Transverse colon (tissue), 4 donors: ENCODE measurements around the gene TPCN2.

Experiments
- CTCF ChIP-seq, 5 experiments: fragments of 200-600 bp in 3 of 5; fragments of 450-650 bp in 2 of 5; sonication (generic) in 3 of 5; IDR thresholded peaks; 1 replicate in 2 of 5; 2 replicates in 3 of 5; pipeline ENCODE4 v1.5.1; 2016 to 2017; ENCODE audit warnings: antibody characterized with exemption in 5 of 5, inconsistent platforms in 3 of 5, mild to moderate bottlenecking in 2 of 5, moderate library complexity in 1 of 5
- POLR2AphosphoS5 ChIP-seq, 3 donors: sonication (generic); formaldehyde crosslinking; IDR thresholded peaks; one replicate each; pipeline ENCODE4 v1.6.1; 2016; ENCODE audit warnings: antibody characterized with exemption in 3 of 3

- TF ChIP-seq CTCF (IDR thresholded peaks at IDR 0.05) (no peak), POLR2AphosphoS5 (IDR thresholded peaks at IDR 0.05) (no peak)
Measured at GRCh38 chr11:69104212-69104855, 55.6 kb downstream of the TPCN2 start.
